CD4-positive, alpha-beta T cell treated with Interleukin-21 for 1 hour (primary cell): ENCODE measurements around the gene VSIG2.

Source experiments
- DNase-seq: peaks from one replicate; pipeline ENCODE4 v3.0.0-alpha.2; 2020

Gene VSIG2

DNA sequence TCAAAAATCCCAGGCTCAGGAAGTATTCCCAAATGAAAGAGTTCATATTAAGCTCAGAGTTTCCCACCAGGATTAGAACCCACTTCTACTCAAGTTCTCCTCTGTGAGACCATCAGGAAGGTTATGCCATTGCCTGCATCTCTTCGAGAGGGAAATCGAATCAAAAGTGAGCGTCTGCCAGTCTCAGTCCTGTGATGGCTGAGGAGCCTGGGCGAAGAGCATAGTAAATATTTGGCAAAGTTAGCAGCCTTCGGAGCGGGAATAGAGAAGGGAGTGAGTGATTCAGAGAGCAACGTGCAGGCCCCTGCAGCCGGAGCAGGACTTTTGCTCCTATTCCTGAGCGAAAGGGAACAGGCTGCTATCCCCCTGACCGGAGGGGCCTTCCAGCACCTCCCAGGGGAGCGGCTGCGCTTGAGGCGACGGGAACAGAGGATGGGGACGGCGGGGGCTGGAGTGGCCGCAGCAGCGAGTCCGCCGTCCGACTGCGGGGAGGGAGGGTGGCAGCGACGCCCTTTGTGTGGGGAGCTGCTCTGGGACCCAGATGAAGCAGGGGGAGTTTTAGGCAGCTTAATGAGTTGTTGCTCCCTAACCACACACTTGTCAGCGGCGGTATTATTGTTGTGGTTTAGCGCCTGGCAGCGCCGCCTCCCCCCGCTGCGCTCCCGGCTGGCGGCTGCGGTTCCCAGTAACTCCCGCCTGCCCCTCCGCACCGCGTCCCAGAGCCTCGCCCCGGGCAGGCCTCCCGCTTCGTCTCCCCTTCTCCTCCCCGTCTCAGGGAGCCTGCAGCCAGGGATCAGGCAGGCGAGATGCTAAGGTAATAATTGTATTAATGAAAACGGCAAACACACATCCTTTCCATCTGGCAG is 34.0 kb downstream of the VSIG2 start:
- DNase-seq = peak; percentile 33

GRCh38 chr11:124717421-124717785 is 34.7 kb downstream of the VSIG2 start:
- DNase-seq = no peak

GRCh38 chr11:124716591-124716990 is 35.5 kb downstream of the VSIG2 start:
- DNase-seq = no peak

DNA sequence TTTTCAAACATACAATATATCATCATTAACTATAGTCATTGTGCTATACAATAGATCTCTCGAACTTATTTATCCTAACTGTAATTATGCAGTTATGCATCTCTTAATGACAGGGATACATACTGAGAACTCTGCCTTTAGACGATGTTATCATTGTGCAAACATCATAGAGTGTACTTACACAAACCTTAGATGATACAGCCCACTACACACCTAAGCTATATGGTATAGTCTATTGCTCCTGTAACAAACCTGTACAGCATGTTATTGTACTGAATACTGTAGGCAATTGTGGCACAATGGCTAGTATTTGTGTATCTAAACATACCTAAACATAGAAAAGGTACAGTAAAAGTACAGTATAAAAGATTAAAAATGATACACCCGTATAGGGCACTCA is 39.7 kb downstream of the VSIG2 start:
- no peak for DNase-seq

- DNase-seq = no peak
Measured at GRCh38 chr11:124707829-124708228, 44.2 kb downstream of the VSIG2 start.

- DNase-seq = no peak
Measured at GRCh38 chr11:124700028-124700427, 52.0 kb downstream of the VSIG2 start.

- DNase-seq = no peak
Measured at GRCh38 chr11:124699547-124699946, 52.5 kb downstream of the VSIG2 start.
